ENCODE measurements around the gene PRX.
"Not testable (repeated sequence)": the region's sequence is repeated elsewhere in the genome, so short reads cannot be mapped to it uniquely, and the experiment has no call there.

PRX gene

DNA sequence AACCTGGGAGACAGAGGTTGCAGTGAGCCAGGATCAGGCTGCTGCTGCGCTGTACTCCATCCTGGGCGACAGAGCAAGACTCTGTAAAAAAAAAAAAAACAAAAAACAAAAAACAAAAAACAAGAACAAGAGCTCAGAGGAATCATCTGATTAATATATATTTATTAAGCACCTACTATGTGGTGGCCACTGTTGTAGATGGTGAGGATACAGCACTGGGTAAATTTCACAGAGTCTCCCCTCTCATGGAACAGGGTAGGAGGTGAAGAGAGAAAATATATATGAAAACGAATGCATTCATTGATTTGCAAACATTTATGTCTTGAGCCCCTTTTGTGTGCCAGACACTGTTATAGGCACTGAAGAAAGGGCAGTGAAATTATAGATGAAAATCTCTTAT lies 18.5 kb upstream of the PRX start:
- Histone ChIP-seq H3K79me2 (ENCODE audit: insufficient read depth, low read depth) (no peaks in the 10 kb centered on the region), H2AFZ (ENCODE audit: low read depth) (no peak overlapping the region), H3K4me2 (no peak overlapping the region), H3K36me3 (ENCODE audit: insufficient read depth) (no peaks in the 10 kb centered on the region), H4K20me1 (ENCODE audit: insufficient read depth) (no peaks in the 10 kb centered on the region), H3K27me3 (ENCODE audit: insufficient read depth, low read depth) (no peaks in the 10 kb centered on the region), H3K4me1 (ENCODE audit: low read depth, poor library complexity, severe bottlenecking) (peaks cover 39% of the 10 kb centered on the region), H3K27ac (no peak overlapping the region), H3K4me3 (IDR thresholded peaks at IDR 0.05; ENCODE audit: insufficient read depth, low read depth, low read length) (no peak overlapping the region), H3K9ac (no peak overlapping the region)
- TF ChIP-seq, protein P1, sequence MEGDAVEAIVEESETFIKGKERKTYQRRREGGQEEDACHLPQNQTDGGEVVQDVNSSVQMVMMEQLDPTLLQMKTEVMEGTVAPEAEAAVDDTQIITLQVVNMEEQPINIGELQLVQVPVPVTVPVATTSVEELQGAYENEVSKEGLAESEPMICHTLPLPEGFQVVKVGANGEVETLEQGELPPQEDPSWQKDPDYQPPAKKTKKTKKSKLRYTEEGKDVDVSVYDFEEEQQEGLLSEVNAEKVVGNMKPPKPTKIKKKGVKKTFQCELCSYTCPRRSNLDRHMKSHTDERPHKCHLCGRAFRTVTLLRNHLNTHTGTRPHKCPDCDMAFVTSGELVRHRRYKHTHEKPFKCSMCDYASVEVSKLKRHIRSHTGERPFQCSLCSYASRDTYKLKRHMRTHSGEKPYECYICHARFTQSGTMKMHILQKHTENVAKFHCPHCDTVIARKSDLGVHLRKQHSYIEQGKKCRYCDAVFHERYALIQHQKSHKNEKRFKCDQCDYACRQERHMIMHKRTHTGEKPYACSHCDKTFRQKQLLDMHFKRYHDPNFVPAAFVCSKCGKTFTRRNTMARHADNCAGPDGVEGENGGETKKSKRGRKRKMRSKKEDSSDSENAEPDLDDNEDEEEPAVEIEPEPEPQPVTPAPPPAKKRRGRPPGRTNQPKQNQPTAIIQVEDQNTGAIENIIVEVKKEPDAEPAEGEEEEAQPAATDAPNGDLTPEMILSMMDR (conservative IDR thresholded peaks at IDR 0.05; ENCODE audit: low read depth, low read length): no peak

DNA sequence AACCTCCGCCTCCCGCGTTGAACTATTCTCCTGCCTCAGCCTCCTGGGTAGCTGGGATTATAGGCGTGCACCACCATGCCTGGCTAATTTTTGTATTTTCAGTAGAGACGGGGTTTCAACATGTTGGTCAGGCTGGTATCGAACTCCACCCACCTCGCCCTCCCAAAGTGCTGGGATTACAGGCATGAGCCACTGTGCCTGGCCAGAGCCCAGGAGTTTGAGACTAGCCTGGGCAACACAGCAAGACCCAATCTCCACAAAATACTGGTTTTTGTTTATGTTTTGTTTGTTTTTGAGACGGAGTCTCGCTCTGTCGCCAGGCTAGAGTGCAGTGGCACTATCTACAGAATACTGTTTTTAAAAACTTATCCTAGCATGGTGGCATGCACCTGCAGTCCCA lies 17.1 kb upstream of the PRX start:
- not testable (repeated sequence) for H3K4me2 ChIP-seq; H3K9ac ChIP-seq; H3K79me2 ChIP-seq (ENCODE audit: insufficient read depth, low read depth); H3K27me3 ChIP-seq (ENCODE audit: insufficient read depth, low read depth); H3K4me3 ChIP-seq (IDR thresholded peaks at IDR 0.05; ENCODE audit: insufficient read depth, low read depth, low read length); H3K36me3 ChIP-seq (ENCODE audit: insufficient read depth); H3K27ac ChIP-seq; H2AFZ ChIP-seq (ENCODE audit: low read depth); H4K20me1 ChIP-seq (ENCODE audit: insufficient read depth)
- peaks cover 40% of the 10 kb centered on the region for H3K4me1 ChIP-seq (ENCODE audit: low read depth, poor library complexity, severe bottlenecking)

DNA sequence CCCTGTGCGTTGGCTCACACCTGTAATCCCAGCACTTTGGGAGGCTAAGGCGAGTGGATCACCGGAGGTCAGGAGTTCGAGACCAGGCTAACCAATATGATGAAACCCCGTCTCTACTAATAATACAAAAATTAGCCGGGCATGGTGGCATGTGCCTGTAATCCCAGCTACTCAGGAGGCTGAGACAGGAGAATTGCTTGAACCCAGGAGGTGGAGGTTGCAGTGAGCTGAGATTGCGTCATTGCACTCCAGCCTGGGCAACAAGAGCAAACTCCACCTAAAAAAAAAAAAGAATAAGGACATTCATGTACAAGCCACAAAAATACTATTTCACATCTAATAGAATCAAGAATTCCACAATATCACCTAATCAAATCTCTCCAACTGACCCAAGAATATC lies 15.0 kb upstream of the PRX start:
- H3K79me2 ChIP-seq (ENCODE audit: insufficient read depth, low read depth); H3K27me3 ChIP-seq (ENCODE audit: insufficient read depth, low read depth); H3K36me3 ChIP-seq (ENCODE audit: insufficient read depth); H3K4me2 ChIP-seq; H3K4me3 ChIP-seq (IDR thresholded peaks at IDR 0.05; ENCODE audit: insufficient read depth, low read depth, low read length); H3K27ac ChIP-seq; H3K9ac ChIP-seq; H2AFZ ChIP-seq (ENCODE audit: low read depth); H4K20me1 ChIP-seq (ENCODE audit: insufficient read depth): not testable (repeated sequence)
- H3K4me1 ChIP-seq (ENCODE audit: low read depth, poor library complexity, severe bottlenecking): peaks cover 31% of the 10 kb centered on the region

DNA sequence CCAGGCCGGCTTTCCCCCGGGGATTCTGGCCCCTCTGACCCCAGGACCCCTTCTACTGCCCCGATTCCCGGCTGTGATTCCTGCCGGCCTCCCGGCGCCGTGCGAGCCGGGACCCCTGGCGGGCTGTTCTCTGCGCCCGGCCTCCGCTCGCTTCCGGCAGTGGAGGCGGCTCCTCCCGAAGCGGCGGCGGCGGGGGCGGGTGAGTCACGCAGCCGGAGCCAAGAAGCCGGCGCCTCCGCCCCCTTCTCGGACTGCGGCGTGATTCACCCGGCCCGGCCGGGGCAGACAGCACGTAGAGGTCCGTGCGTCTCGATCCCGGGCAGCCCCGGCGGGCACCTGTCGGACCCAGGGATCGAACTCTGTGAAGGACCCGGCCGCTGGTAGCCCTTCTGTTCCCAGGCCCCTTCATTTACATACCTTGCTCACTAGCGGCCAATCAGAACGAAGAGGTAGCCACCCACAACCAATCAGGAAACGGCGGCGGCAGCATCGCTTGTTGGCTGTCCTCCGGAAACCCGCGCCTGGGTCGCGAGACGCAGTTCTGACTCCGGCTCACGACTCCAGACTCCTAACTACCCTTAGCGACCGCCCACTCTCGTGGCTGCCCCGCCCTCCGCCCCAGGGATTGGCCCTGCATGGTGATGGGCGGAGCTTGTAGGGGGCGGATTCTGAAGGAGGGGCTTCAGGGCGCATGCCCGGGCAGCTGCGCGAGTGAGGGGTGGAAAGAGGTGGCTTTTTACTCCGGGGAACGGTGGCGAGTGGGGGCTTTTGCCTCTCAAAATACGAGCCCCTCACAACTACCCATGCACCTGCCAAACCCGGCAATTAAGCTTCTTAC lies 12.5 kb upstream of the PRX start, which contains the start of gene SERTAD1:
Gene SERTAD1 (minus strand): TSS at position 543 of the 838 bp plus-strand sequence. CDS start 2,446 bp downstream, outside the sequence.
- H3K4me3 ChIP-seq (IDR thresholded peaks at IDR 0.05; ENCODE audit: insufficient read depth, low read depth, low read length): no peak within 1 kb of the TSS
- H3K27ac ChIP-seq: peak within 1 kb of the TSS; percentile 85
- H2AFZ ChIP-seq (ENCODE audit: low read depth): peak within 1 kb of the TSS; percentile 76
- H3K36me3 ChIP-seq (ENCODE audit: insufficient read depth): no peaks in the 10 kb centered on the region
- H3K9ac ChIP-seq: peak within 1 kb of the TSS; percentile 86
- H3K79me2 ChIP-seq (ENCODE audit: insufficient read depth, low read depth): 0 out of 2 replicates have a peak, but pooled peaks cover 5% of the 10 kb centered on the region
- H3K27me3 ChIP-seq (ENCODE audit: insufficient read depth, low read depth): no peaks in the 10 kb centered on the region
- TF ChIP-seq, protein P1 (conservative IDR thresholded peaks at IDR 0.05; ENCODE audit: low read depth, low read length): peak; percentile 81
- H4K20me1 ChIP-seq (ENCODE audit: insufficient read depth): no peaks in the 10 kb centered on the region
- peak within 1 kb of the TSS; percentile 96 for H3K4me2 ChIP-seq
- H3K4me1 ChIP-seq (ENCODE audit: low read depth, poor library complexity, severe bottlenecking): peaks cover 24% of the 10 kb centered on the region

DNA sequence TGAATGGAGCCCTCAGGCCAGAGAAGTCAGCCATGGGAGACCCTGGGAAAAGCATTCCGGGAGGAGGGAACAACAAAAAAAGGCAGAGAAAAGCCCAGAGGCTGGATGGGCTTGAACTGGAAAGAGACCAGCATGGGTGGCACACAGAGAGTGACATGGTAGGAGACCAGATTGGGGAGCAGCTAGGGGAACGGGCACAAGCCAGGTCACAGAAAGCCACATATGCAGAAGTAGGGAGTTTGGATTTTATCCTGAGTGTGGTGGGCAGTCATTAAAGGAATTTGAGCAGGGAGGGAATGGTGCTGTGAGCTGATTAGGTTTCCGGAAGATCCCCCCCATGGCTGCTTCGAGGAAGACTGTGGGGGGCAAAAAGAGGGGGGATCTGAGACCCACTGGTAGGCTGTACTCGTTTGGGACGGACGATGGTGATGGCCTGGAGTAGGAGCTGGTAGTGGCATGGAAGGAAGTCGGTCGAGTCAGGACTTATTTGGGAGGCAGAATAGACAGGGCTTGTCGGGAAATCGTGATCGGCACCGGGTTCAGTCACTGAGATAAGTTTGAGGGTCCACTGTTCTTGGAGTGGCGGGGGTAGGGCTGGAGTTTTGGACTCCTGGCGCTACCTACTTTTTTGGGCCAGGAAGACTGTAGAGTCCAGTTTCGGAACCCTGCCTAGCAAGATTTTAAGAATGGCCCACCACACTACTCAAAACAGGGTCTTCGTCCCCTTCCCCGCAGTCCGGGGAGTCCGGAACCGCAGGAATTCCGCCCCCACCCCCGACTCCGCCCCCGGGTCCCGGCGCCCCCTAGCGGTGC lies 11.7 kb upstream of the PRX start:
- peak overlapping the region; percentile 86 for H3K9ac ChIP-seq
- peak overlapping the region; percentile 68 for H2AFZ ChIP-seq (ENCODE audit: low read depth)
- no peak overlapping the region for H3K4me3 ChIP-seq (IDR thresholded peaks at IDR 0.05; ENCODE audit: insufficient read depth, low read depth, low read length)
- H4K20me1 ChIP-seq (ENCODE audit: insufficient read depth): no peaks in the 10 kb centered on the region
- H3K27me3 ChIP-seq (ENCODE audit: insufficient read depth, low read depth): no peaks in the 10 kb centered on the region
- H3K4me1 ChIP-seq (ENCODE audit: low read depth, poor library complexity, severe bottlenecking): peaks cover 24% of the 10 kb centered on the region
- TF ChIP-seq, protein P1 (conservative IDR thresholded peaks at IDR 0.05; ENCODE audit: low read depth, low read length): no peak
- peak overlapping the region; percentile 85 for H3K27ac ChIP-seq
- 0 out of 2 replicates have a peak, but pooled peaks cover 5% of the 10 kb centered on the region for H3K79me2 ChIP-seq (ENCODE audit: insufficient read depth, low read depth)
- no peaks in the 10 kb centered on the region for H3K36me3 ChIP-seq (ENCODE audit: insufficient read depth)
- H3K4me2 ChIP-seq: peak overlapping the region; percentile 96
